NCI-H2227 (cell line): Measurements from ENCODE around the gene CCR4.
"Not testable (repeated sequence)": the region's sequence is repeated elsewhere in the genome, so short reads cannot be mapped to it uniquely, and the experiment has no call there.

ENCODE experiments used
- DNase-seq: peaks from one replicate; lab custom pipeline; 2025; ENCODE audit not compliant: unreplicated experiment; lab: John Stamatoyannopoulos, UW

CCR4 gene

DNA sequence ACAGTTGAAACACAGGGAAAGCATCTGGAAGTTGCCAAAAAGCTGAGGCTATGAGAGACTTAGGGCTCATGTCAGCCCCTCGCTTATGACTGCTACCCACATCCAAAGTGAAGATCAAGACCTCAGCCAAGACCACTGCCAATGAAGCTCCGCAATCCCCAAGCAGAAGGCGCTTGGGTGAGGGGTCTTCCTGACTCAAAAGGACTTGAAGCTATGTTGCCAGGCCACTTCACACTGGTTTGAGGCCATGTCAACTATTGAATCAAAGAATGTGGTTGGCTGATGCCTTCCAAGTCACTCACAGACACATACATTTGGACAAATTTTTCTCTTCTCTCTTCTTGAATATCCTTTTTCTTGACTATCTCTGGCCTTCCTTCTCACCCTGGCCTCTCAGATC, 928 bp upstream of the CCR4 start:
- DNase-seq, result no peak

DNA sequence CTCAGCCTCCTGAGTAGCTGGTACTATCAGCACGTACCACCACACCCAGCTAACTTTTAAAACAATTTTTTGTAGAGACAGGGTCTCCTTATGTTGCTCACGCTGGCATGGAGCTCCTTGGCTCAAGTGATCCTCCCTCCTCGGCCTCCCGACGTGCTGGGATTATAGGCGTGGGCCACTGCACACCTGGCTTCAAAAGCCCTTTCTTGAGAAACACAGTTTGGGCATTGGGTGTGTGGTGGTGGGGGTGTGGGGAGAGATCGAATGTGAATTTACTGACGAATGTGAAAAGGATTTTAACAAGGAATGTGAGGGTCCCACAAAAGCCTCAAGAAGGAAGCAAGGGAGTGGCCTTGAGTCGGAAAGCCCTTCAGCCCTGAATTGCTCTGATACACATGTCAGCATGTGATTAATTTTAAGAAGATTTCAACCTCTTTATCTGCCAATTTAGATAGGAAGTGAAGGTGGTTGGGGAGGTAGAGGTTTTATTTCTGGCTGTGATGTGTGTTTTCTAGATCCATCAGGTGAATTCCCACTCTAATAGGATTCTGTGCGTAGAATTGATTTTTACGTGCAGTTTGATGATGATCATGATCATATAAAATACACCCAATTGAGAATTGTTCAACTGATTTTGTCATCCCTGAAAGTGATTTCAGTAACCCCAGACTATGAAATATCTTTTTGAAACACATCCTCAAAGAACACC, 1.1 kb downstream of the CCR4 start:
- DNase-seq, result no peak

DNA sequence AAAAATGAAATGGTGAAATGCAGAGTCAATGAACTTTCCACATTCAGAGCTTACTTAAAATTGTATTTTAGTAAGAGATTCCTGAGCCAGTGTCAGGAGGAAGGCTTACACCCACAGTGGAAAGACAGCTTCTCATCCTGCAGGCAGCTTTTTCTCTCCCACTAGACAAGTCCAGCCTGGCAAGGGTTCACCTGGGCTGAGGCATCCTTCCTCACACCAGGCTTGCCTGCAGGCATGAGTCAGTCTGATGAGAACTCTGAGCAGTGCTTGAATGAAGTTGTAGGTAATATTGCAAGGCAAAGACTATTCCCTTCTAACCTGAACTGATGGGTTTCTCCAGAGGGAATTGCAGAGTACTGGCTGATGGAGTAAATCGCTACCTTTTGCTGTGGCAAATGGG, 3.1 kb downstream of the CCR4 start:
- DNase-seq, result no peak

DNA sequence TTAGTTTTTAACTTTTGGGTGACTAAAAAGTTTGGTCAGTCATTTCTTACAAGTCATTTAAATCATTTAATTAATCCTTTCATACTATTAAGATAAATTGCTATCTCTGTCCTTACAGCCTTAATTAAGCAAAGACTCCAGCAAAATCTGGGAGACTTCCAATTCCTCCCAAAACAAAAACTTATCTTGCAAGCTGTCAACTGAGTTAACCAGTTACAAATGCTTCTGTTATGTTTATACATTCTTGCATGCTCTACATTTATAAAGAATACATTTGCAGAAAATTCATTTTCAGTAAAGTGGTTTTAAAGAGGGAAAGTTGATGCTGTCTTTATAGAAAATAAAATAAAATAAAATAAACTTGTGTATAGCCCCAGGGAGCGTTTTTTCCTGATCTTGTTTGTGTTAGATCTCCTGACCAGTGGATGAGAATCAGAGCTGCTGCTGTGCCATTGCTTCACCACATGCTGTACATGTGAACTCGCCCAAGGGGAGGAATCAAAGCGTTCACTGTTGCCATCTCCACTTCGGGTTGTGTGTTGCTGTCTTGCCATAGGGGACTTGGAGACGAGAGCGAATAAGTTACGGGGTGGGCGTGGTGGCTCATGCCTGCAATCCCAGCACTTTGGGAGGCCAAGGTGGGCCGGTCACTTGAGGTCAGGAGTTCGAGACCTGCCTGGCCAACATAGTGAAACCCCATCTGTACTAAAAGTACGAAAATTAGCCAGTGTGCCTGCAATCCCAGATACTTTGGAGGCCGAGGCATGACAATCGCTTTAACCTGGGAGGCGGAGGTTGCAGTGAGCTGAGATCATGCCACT, 5.5 kb downstream of the CCR4 start:
- no peak for DNase-seq

DNA sequence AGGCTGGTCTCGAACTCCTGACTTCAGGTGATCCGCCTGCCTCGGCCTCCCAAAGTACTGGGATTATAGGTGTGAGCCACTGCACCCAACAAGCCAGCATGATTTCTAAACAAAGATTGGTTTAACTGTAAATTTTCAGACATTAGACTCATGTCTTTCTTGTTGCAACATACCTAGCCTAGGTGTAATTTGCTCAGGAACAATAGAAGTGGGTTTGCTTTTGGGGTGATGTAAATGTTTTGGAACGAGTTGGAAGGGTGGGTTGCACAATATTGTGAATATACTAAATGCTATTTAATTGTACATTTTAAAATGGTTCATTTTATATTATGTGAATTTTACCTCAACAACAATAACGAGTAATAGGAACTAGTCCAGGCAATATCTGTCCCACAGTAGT, 7.1 kb downstream of the CCR4 start:
- DNase-seq, result no peak

DNA sequence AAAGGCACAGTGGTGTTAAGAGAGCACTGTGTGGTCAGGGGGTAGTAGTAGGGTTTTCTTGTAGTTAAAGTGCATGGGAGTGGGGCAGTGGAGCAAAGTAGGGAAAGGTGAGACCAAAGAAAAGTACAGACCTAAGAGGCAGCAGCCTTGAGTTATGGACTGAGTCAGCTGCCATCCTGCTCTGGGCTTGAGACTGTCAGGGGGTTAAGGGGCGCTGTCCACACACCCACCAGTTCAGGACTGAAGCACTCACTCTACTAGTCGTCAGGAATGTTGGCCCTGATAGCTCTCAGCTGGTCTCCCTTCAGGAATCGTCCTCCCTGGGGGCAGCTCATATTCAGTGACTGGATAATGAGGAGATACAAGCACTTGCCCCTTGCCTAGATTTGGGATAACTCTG, 7.9 kb downstream of the CCR4 start:
- DNase-seq, result no peak

DNA sequence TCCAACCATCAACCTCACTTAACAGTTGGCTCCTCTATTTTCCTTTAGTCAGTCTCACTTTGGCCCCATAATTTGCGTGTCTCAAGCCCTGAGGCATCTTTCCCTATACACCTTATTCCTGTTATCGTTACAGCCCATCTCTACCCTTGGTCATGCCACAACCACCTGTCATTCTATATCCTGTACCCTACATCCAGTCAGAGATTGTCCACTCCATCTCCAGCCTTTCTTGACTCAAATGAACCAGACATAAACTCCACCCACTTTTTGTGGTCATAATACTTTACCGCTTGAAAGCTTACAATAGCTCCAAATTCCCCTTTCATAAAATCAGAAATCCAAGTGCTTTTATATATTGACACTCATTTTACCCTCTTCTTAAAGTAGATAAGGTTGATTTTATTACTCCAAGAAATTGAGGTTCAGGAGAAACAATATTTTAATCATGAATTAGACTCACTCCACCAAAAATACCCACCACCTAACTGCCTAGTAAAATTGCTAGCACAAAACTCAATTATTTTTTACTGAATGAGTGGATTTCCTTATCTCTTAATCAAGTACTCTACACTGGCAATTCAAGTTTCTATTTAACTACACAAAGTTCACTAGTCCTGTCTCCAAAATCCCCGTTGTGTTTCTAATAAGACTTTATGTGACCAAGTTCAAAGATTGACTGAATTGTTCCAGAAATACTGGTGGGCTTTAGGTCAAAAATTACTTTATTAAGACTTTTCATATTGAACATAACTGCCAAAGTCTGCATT, 9.1 kb downstream of the CCR4 start:
- DNase-seq, result no peak

DNA sequence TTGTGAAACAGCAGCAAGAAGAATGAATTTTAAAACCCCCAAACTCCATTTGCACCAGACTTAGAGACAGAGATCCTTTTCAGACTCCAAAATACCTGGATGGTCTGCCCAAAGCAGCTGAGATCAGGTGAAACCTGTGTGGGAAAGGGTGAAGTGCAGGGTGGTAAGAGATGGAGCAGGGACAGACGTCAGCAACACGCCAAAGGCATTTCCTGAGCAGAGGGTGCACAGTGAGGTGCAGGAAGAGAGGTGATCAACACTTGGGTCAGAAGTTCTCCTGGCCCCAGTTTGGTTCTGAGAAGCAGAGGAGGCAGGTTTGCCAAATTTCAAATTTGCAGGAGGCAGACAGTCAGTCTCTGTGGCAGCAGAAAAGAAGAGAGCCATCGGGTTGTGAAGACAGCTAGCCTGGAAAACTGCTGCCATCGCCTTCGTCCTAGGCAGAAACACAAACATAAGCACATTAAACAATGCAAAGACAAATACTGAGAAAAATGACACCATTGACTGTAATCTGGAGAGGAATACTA, 9.8 kb downstream of the CCR4 start:
- no peak for DNase-seq

DNA sequence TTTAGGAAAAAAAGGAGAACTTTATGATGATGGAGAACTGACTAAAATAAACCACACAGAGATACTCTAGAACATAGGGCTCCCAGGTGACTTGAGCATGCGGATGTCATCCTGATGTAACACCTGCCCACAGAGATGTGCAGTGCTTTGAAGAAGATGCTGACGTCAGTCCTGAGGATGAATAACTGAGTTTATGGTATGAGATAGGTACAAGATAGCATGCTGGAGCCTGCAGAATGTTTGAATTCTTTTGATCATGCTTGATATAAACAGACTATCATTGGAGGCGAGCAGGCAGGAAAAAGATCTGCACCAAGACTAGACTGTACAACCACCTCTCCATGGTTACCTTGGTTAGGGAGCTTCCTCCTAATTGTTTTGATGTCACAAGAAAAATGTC, 12.4 kb downstream of the CCR4 start:
- DNase-seq, result no peak

DNA sequence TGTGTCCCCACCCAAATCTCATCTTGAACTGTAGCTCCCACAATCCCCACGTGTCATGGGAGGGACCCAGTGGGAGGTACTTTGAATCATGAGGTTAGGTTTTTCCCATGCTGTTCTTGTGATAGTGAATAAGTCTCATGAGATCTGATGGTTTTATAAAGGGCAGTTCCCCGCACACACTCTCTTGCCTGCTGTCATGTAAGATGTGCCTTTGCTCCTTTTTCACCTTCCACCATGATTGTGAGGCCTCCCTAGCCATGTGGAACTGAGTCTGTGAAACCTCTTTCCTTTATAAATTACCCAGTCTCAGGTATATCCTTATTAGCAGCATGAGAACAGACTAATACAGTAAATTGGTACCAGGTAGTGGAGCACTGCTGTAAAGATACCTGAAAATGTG, 13.3 kb downstream of the CCR4 start:
- not testable (repeated sequence) for DNase-seq

DNA sequence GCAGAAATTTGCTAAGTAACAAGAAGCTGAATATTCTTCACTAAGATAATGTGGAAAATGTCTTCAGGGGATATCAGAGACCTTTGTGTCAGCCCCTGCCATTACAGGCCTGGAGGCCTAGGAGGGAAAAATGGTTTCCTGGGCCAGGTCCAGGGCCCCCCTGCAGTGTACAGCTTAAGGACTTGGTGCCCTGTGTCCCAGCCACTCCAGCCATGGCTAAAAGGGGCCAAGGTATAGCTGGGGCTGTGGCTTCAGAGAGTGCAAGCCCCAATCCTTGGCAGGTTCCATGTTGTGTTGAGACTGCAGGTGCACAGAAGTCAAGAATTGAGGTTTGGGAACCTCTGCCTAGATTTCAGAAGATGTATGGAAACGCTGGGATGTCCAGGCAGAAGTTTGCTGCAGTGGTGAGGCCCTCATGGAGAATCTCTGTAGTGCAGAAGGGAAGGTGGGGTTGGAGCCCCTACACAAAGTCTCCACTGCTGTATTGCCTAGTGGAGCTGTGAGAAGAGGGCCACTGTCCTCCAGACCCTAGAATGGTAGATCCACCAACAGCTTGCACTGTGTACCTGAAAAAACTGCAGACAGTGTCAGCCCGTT, 14.3 kb downstream of the CCR4 start:
- DNase-seq, result not testable (repeated sequence)

DNA sequence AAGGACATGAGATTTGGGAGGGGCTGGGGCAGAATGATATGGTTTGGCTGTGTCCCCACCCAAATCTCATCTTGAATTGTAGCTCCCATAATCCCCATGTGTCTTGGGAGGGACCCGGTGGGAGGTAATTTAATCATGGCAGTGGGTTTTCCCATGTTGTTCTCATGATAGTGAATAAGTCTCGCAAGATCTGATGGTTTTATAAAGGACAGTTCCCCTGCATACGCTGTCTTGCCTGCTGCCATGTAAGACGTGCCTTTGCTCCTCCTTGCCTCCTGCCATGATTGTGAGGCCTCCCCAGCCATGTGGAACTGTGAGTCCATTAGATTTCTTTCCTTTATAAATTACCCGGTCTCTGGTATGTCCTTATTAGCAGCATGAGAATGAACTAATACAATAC, 15.2 kb downstream of the CCR4 start:
- not testable (repeated sequence) for DNase-seq

DNA sequence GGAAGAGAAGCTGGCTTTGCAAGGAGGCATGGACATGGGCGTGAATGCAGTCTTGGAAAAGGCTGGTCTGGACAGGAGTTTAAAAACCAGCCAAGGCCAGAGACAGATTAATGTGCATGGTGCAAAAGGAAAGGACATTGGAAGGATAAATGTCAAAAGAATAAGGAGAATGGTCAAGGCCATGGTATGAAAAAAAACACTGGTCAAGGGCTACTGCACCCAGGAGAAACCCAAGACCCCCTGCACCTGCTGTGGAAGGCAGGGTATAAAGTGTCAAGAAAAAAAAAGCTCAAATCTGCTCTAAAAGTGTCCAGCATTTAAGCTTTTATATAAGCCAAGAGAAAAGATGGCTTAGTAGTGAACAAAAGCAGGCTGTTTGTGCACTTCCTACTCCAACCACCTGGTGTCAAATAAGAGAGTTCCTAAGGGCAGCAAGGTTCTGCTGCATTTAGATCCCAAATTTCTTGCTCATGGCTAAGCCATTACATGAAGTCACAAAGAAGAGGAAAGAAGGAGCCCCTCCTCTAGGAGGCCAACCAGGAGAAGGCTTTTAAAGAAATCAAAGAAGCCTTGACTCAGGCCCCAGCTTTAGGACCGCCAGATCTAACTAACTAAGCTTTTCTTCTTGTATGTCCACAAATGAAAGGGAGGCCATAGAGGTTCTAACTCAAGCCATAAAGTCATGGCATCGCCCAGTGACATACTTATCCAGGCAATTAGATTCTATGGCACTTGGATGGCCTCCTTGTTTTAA, 16.9 kb downstream of the CCR4 start:
- no peak for DNase-seq

DNA sequence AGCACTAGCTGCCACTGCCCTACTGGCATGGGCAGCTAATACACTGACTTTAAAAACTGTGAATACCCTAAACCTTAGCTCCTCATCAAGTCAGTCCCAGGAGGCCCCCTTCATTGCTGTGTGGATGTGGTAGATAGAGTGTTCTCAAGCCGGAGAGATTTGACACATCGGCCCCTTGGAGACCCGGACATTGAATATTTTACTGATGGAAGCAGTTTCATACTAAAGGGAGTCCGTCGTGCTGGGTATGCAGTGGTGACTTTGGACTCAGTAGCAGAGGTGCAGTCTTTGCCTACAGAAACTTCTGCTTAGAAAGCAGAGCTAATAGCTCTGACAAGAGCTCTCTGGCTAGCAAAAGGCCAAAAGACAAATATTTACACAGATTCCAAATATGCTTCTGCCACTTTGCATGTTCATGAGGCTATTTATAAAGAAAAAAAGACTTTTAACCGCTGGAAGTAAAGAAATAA, 17.5 kb downstream of the CCR4 start:
- DNase-seq, result no peak

DNA sequence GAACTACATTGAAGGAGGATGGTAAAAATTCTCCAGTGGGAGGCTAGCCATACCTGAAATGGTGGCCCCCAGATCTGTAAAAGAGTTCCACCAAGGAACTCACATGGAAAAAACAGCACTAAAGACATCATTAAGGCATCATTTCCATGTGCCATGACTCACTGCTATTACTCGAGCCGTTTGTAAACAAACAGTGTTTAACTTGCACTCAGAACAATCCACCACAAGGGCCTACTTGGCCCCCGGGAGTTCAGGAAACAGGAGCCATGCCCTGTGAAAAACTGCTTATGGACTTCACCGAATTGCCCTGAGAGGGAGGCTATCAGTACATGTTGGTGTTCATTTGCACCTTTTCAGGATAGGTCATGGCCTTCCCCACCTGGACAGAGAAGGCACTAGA, 18.2 kb downstream of the CCR4 start:
- DNase-seq, result no peak

DNA sequence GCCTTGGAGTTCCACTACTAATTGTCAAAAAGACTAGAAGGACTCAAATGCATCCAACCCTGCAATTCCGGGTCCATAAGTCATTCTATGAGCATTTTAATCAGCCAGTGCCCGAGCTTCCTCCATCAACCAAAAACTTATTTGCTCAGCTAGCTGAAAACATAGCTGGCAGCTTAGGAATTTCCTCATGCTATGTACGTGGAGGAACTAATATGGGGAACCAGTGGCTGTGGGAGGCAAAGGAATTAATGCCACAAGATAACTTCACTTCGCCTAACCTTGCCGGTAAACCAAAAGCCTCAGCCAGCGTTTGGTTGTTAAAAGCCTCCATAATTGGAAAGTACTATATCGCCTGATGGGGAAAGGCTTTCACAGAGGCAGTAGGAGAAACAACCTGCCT, 19.8 kb downstream of the CCR4 start:
- DNase-seq, result not testable (repeated sequence)

DNA sequence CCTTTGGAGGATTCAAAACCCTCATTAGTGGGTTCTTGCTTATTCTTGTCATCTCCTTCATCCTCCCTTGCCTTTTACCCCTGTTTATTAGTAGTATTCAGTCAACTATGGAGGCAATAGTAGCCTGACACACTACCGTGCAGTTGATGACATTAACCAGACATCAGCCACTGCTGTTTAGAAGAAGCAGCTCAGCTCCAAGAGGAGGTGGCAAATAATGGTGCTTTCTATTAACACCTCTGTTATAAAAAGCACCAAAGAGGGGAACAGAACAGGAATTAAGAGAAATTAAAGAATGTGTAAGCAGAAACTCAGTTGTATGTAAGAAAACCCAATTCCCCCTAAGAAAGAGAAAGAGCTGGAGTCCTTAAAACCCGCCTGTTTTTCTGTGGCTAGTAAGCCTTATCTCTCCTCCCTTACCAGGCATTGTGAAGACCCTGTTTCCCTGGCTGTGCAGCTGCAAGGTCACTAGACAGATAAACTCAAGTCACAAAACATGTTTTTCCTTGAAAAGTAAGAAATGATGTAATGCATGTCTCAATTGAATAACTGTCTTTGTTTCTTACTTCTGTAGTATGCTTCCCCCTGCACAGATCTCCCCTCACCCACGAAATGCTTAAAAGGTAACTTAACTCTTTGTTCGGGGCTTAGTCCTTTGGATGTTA, 21.2 kb downstream of the CCR4 start:
- no peak for DNase-seq

DNA sequence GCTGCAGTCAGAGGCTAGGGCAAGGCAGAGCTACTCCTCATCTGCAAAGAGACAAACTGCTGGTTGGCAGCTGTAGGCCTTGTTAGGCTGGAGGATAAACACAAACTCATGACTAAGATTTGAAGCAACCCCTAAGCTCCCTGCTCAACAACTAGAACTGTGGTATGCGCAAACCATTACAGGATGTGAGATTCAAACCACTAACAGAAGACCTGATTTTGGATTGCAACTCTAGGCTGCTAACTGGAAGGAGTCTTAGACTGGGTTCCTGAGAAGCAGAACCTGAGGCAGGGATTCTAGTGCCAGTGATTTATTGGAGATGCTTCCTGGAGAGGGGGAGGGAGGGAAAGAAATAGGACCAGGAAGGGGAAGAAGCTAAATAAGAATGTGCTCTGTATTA, 22.5 kb downstream of the CCR4 start:
- no peak for DNase-seq

DNA sequence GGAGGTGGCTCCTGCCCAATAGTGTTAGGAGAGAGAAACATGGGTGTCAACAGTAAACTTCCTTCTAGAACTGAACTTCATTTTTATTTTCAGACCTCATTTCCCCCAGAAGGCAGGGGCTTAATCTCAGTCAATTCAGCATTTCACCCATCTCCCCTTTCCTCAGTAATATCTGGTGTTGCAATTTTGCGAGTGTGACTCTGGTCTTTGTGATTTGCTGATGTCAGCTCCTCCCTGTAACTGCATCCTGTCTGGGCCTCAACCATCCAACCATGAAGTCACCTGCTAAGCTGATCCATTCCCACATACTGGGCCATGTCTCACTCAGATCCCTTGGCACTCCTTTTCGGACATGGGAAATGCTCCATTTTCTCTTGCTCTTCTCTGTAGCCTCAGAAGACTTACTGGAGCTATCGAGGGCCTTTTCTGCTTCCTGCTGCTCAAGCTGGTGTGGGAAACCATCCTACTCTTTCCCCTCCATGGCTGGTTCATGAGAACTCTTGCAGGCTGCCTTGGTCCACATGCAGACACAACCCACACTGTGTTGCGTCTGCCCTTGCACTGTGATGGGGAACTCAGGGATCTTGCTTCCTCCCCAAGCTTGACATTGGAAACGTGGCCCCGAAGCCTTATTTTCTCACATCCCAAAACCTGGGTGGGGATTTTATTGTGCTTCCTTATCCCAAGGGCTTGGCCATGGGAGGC, 24.6 kb downstream of the CCR4 start:
- DNase-seq, result no peak
